WTC11 (cell line): Measurements from ENCODE around the gene MRTFA.

Source experiments
- JUN ChIP-seq: sonication (generic); formaldehyde crosslinking; IDR thresholded peaks from 2 replicates; pipeline ENCODE4 v1.8.0; 2023; ENCODE audit warnings: mild to moderate bottlenecking, missing genetic modification reagents
- SMAD4 ChIP-seq: sonication (generic); formaldehyde crosslinking; IDR thresholded peaks from 2 replicates; pipeline ENCODE4 v1.8.0; 2022; ENCODE audit warnings: mild to moderate bottlenecking, missing genetic modification reagents

DNA sequence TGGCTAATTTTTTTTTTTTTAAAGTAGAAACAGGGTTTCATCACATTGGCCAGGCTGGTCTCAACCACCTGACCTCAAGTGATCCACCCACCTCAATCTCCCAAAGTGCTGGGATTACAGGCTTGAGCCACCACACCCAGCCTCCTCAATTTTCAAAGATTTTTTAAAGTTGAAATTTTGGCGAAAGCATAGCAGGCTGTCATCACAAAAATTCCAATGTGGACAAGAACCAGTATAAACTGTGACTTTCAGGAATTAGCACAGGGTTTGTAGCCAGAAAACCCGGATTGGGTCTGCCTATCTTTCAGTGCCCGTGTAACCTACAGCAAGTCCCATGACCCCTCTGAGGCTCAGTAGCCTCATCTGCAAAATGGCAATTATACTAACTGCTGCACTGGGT lies 185.9 kb downstream of the MRTFA start:
- TF ChIP-seq JUN (CRISPR knock-in tag), result no peak
- no peak for TF ChIP-seq SMAD4 (CRISPR knock-in tag)
